ENCODE measurements around the gene B4GALNT4. TPM values are rescaled to one million over a fixed set of nuclear protein-coding genes. Genes with fewer than 3 reads are reported as not detected.

Gene B4GALNT4
- total RNA-seq, 2 donors from 2014 or later, result 0.39 TPM; not detected in 1

GRCh38 chr11:412641-413119, 43.4 kb downstream of the B4GALNT4 start:
- Histone ChIP-seq H3K27me3 (no peaks in the 10 kb centered on the region), H3K4me3 (no peak overlapping the region), H3K9me3 (no peaks in the 10 kb centered on the region), H3K4me1 (peaks cover 0 to 32% of the 10 kb centered on the region in 2 donors), H3K36me3 (no peaks in the 10 kb centered on the region), H3K27ac (no peak overlapping the region)
- DNase-seq (ENCODE audit: low spot score), result no peak
- TF ChIP-seq CTCF (IDR thresholded peaks at IDR 0.05), result no peak

GRCh38 chr11:413120-414081, 44.1 kb downstream of the B4GALNT4 start:
- H3K4me3 ChIP-seq, result no peak overlapping the region
- no peaks in the 10 kb centered on the region for H3K27me3 ChIP-seq

GRCh38 chr11:414318-414857, 45.1 kb downstream of the B4GALNT4 start:
- Histone ChIP-seq H3K27ac (peak overlapping the region in 1 of 2 donors; percentile 26), H3K4me3 (peak overlapping the region; percentile 23 to 57), H3K27me3 (peaks cover 0 to 3% of the 10 kb centered on the region in 2 donors)

More at GRCh38 chr11:413120-414081, 44.1 kb downstream of the B4GALNT4 start:
- DNase-seq (ENCODE audit: low spot score), result no peak
- TF ChIP-seq CTCF (IDR thresholded peaks at IDR 0.05), result no peak
- Histone ChIP-seq H3K9me3 (no peaks in the 10 kb centered on the region), H3K27ac (no peak overlapping the region), H3K4me1 (peaks cover 0 to 31% of the 10 kb centered on the region in 2 donors), H3K36me3 (no peaks in the 10 kb centered on the region)

GRCh38 chr11:415640-416041, 46.3 kb downstream of the B4GALNT4 start:
- Histone ChIP-seq H3K27me3 (peaks cover 0 to 3% of the 10 kb centered on the region in 2 donors), H3K4me3 (peak overlapping the region; percentile 30 to 57), H3K9me3 (no peaks in the 10 kb centered on the region), H3K36me3 (no peaks in the 10 kb centered on the region), H3K27ac (peak overlapping the region; percentile 73 to 75), H3K4me1 (peaks cover 0 to 31% of the 10 kb centered on the region in 2 donors)
- no peak for DNase-seq (ENCODE audit: low spot score)
- no peak for TF ChIP-seq CTCF (IDR thresholded peaks at IDR 0.05)

More at GRCh38 chr11:414318-414857, 45.1 kb downstream of the B4GALNT4 start:
- Histone ChIP-seq H3K9me3 (no peaks in the 10 kb centered on the region), H3K4me1 (peaks cover 0 to 31% of the 10 kb centered on the region in 2 donors), H3K36me3 (no peaks in the 10 kb centered on the region)
- no peak for DNase-seq (ENCODE audit: low spot score)
- TF ChIP-seq CTCF (IDR thresholded peaks at IDR 0.05), result no peak

GRCh38 chr11:416051-416756, 46.9 kb downstream of the B4GALNT4 start:
- H3K9me3 ChIP-seq, result no peaks in the 10 kb centered on the region
- peaks cover 0 to 31% of the 10 kb centered on the region in 2 donors for H3K4me1 ChIP-seq
- H3K27me3 ChIP-seq, result peaks cover 0 to 3% of the 10 kb centered on the region in 2 donors
- no peak for DNase-seq (ENCODE audit: low spot score)
- H3K4me3 ChIP-seq, result peak overlapping the region; percentile 30 to 57
- H3K36me3 ChIP-seq, result no peaks in the 10 kb centered on the region
- H3K27ac ChIP-seq, result peak overlapping the region; percentile 73 to 75
- TF ChIP-seq CTCF (IDR thresholded peaks at IDR 0.05), result no peak
